Activated CD8-positive, alpha-beta T cell treated with anti-CD3 and anti-CD28 coated beads, Interleukin-2, amount 10 ng/mL, durations not matched to agents 7 days and 5 days (primary cell): ENCODE measurements around the gene HMGB4. TPM values are rescaled to one million over a fixed set of nuclear protein-coding genes. Genes with fewer than 3 reads are reported as not detected.

Experiments
- ATAC-seq: fragments of 150-1000 bp; cut with Tn5 transposase; one replicate; pipeline ENCODE4 v1.10.0; 2021; ENCODE audit warnings: moderate library complexity
- CTCF ChIA-PET: fragments of 350-600 bp; sonication (Branson Sonifier 250); formaldehyde crosslinking; loops from one replicate; lab custom pipeline; 2021; ENCODE audit warnings: antibody characterized with exemption; lab: Charles Lee
- POLR2A ChIA-PET: fragments of 350-600 bp; sonication (Branson Sonifier 250); formaldehyde crosslinking; loops from one replicate; lab custom pipeline; 2021; ENCODE audit warnings: antibody characterized with exemption; lab: Charles Lee
- DNase-seq: peaks from one replicate; pipeline ENCODE4 v3.0.0-alpha.2; 2020
- H3K27ac Mint-ChIP-seq: one replicate; pipeline ENCODE4 v1.8.0; 2021; ENCODE audit warnings: mild to moderate bottlenecking, mixed read lengths
- H3K27me3 Mint-ChIP-seq: one replicate; pipeline ENCODE4 v1.8.0; 2021; ENCODE audit warnings: low read depth, mixed read lengths
- H3K36me3 Mint-ChIP-seq: one replicate; pipeline ENCODE4 v1.8.0; 2021; ENCODE audit warnings: low read depth, mixed read lengths
- H3K4me1 Mint-ChIP-seq: one replicate; pipeline ENCODE4 v1.8.0; 2021; ENCODE audit warnings: low read depth, mixed read lengths
- H3K4me3 Mint-ChIP-seq: one replicate; pipeline ENCODE4 v1.8.0; 2021; ENCODE audit warnings: mild to moderate bottlenecking, mixed read lengths
- H3K9me3 Mint-ChIP-seq: one replicate; pipeline ENCODE4 v1.8.0; 2022; ENCODE audit warnings: mixed read lengths; ENCODE audit not compliant: insufficient read depth
- total RNA-seq, 2 experiments: library from RNA; stranded (reverse); gene quantifications; one replicate each; pipeline ENCODE4 v1.2.3, GENCODE V29; 2021

Gene HMGB4, protein sequence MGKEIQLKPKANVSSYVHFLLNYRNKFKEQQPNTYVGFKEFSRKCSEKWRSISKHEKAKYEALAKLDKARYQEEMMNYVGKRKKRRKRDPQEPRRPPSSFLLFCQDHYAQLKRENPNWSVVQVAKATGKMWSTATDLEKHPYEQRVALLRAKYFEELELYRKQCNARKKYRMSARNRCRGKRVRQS
- not detected for total RNA-seq

DNA sequence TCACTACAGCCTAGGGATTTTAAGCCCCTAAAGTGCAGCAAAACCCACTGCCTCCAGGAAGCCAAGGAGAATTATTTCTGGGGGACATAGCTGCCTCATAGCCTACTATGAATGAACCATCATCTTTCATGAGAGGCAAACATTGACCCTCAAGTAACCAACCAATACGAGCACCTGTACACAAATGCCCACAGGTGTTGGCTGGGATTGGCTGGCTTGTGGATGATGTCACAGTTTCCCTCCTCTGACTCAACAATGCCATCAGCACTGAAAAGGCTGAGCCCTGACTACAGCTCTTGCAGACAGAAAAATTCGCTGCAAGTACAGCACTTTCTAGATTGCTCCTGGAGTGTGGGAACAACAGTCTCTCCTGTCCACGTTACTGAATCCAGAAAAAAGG lies at the start of gene HMGB4:
Gene HMGB4 (plus strand): TSS at position 301 of the 400 bp plus-strand sequence. CDS start 113 bp downstream, outside the sequence.
- no peak within 1 kb of the TSS for H3K4me3 Mint-ChIP-seq
- DNase-seq (no peak), ATAC-seq (no peak)
- H3K4me1 Mint-ChIP-seq: peaks cover 7% of the 10 kb centered on the region
- ChIA-PET CTCF (no interaction called here), POLR2A (interaction anchor here (1.1 kb wide), 1 partner anchor 22 kb away, joined by 3 read pairs; no protein-coding TSS in a partner anchor)
- H3K9me3 Mint-ChIP-seq: no peaks in the 10 kb centered on the region
- H3K27ac Mint-ChIP-seq: no peak within 1 kb of the TSS
- no peaks in the 10 kb centered on the region for H3K36me3 Mint-ChIP-seq
- peaks cover under 1% of the 10 kb centered on the region for H3K27me3 Mint-ChIP-seq

DNA sequence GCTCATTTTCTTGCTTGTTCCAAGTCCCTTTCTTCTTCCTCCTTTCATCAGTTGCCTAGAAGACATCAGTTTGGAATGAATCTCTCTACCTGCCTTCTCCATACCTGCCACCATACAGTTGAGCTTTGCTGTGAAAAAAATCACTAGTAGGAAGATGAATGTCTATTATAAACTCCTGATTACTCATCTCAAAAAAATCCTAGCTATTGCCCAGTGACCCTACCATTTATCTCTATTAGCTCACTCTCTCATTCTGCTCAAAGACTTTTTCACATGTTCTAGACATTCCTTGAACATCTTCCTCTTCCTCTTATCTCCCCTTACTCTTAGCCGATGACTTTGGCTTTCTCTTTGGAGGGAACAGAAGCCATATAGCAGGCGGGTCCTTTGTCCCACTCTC lies 49.7 kb upstream of the HMGB4 start:
- ATAC-seq: no peak
- no peak for DNase-seq
- Mint-ChIP-seq H3K27me3 (peaks cover 8% of the 10 kb centered on the region), H3K9me3 (peaks cover 3% of the 10 kb centered on the region), H3K4me3 (no peak overlapping the region), H3K4me1 (no peaks in the 10 kb centered on the region), H3K36me3 (no peaks in the 10 kb centered on the region), H3K27ac (no peak overlapping the region)
- POLR2A ChIA-PET: no interaction called here
- CTCF ChIA-PET: no interaction called here

DNA sequence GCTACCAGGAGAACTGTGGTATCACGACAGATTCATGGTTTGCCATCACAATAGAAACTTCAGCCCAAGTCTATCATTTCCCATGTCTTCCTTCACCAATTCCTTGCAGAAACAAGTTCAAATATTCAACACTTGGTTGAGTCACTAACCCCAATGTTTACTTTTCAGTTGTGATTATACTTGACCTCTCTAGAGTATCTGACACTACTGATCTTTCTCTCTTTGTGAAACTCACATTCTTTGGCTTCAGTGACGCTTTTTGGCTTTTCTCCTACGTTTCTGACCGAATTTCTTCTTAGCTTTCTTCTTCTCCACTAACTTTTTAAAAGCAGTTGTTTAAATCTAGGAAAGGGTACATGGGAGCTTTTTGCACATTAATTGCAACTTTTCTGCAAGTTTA lies 48.8 kb upstream of the HMGB4 start:
- no peak for ATAC-seq
- Mint-ChIP-seq H3K36me3 (no peaks in the 10 kb centered on the region), H3K4me1 (no peaks in the 10 kb centered on the region), H3K4me3 (no peak overlapping the region), H3K9me3 (no peaks in the 10 kb centered on the region), H3K27me3 (peaks cover 8% of the 10 kb centered on the region), H3K27ac (no peak overlapping the region)
- no peak for DNase-seq
- ChIA-PET CTCF (no interaction called here), POLR2A (no interaction called here)

DNA sequence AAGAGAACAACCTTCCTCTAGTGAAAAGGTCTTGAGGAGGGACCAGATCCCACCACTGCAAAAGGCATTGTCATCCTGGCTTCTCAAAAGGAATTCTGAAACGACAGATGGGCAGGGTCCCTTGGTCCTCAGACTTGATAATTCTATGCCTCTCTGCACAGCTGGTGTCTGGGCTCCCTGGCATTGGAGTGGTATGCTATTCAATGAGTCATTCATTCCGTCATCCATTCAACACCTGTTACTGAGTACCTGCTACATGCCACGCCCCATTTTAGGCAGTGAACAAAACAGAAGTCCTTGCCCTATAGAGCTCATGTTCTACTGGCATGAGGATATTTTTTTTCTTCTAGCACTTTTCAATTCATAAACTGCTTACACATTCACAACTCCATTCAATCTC lies 45.8 kb upstream of the HMGB4 start:
- ATAC-seq: no peak
- ChIA-PET POLR2A (no interaction called here), CTCF (no interaction called here)

DNA sequence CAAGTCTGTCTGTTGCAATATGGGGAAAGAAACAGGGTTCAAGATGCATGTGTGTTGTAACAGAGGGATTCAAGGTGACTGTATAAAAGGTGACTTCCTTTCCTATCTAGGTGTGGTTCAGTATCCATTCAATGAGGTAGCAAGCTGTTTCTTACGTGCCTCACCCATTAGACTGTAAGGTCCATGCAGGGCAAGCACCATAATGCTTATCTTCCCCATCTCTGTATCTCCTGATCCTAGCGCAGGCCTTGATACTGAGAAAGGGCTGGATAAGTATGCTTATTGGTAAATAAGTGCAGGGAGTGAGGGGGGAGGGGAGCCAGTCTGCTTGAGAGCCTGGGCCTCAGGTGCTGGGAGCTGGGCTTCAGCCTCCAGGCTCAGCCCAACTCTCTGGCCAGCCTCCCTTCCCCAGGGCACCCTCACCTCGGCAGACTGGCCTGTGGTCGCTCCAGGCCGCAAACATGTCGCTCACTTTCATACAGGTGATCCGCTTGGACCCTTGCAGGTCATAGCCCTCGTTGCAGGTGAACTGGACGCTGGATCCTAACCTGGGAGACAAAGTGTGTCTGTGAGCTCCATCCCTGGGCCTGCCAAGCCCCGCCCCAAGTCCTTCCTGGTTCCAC lies 44.5 kb upstream of the HMGB4 start:
- no peaks in the 10 kb centered on the region for H3K9me3 Mint-ChIP-seq
- CTCF ChIA-PET: no interaction called here
- peaks cover 5% of the 10 kb centered on the region for H3K27me3 Mint-ChIP-seq
- POLR2A ChIA-PET: no interaction called here
- H3K4me3 Mint-ChIP-seq: no peak overlapping the region
- H3K36me3 Mint-ChIP-seq: no peaks in the 10 kb centered on the region
- H3K27ac Mint-ChIP-seq: no peak overlapping the region
- DNase-seq (no peak), ATAC-seq (no peak)
- H3K4me1 Mint-ChIP-seq: no peaks in the 10 kb centered on the region

More for the DNA sequence above, 45.8 kb upstream of the HMGB4 start:
- no peak overlapping the region for H3K4me3 Mint-ChIP-seq
- H3K36me3 Mint-ChIP-seq: no peaks in the 10 kb centered on the region
- no peaks in the 10 kb centered on the region for H3K9me3 Mint-ChIP-seq
- peaks cover 8% of the 10 kb centered on the region for H3K27me3 Mint-ChIP-seq
- DNase-seq: no peak
- no peak overlapping the region for H3K27ac Mint-ChIP-seq
- no peaks in the 10 kb centered on the region for H3K4me1 Mint-ChIP-seq

DNA sequence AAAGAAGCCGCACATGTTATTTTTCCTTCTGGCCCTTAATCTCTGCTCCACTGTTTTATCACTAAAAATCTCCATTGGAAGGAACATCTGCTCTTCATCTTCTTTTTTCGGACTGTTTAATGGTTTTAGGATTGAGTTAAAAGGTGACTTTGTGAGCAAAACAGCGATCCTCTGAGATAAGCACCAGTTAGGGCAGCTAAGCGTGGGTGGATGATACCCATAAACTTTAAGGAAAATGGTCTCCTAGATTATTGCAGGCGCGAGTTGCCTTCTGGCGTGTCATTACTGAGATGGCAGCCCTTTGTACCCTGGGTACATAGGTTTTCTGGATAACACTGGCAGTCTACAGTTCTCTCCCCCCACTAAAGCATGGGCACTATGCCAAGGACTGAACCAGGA lies 44.0 kb upstream of the HMGB4 start:
- peaks cover under 1% of the 10 kb centered on the region for H3K27me3 Mint-ChIP-seq
- CTCF ChIA-PET: no interaction called here
- H3K27ac Mint-ChIP-seq: no peak overlapping the region

DNA sequence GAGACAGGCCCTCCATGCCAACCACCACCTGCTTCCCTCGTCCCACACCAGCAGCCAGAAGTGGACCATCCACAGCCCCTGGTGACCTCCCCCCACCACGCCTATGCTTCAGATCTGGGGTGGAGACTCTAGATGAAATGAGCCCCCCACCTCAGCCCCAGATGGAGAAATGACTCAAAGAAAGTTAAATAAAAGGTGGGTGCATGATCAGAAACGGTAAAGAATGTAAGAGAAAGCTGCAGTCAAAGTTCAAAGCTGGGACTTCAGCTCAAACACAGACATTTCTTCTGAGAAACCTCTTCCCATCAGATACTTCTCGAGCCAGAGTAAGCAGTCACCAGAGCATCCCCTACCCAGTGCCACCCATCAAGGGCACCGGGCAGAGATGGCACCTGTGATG lies 43.1 kb upstream of the HMGB4 start:
- Mint-ChIP-seq H3K4me3 (no peak overlapping the region), H3K9me3 (no peaks in the 10 kb centered on the region), H3K27me3 (no peaks in the 10 kb centered on the region), H3K4me1 (no peaks in the 10 kb centered on the region), H3K27ac (no peak overlapping the region), H3K36me3 (no peaks in the 10 kb centered on the region)
- ATAC-seq: no peak
- no peak for DNase-seq
- ChIA-PET CTCF (no interaction called here), POLR2A (no interaction called here)

More for the DNA sequence above, 44.0 kb upstream of the HMGB4 start:
- no peaks in the 10 kb centered on the region for H3K9me3 Mint-ChIP-seq
- POLR2A ChIA-PET: no interaction called here
- no peaks in the 10 kb centered on the region for H3K36me3 Mint-ChIP-seq
- ATAC-seq (no peak), DNase-seq (no peak)
- H3K4me1 Mint-ChIP-seq: no peaks in the 10 kb centered on the region
- H3K4me3 Mint-ChIP-seq: no peak overlapping the region

DNA sequence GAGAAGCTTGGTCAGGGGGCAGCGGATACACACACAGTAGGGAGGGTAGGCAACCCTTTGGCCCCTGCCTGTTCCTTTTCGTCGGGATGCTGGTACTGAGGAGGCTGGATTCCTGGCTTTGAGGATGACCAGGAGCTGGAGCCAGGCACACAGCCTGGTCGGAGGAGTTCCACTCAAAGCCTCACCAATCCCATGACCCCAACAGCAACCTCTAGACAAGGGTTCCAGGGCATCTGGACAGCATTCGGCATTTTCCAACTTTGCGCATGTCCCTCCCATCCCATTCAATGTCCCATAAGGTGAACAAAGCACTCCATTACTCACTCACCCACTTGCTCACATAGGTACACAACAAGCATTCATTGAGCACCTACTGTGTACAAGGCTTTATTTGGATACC lies 42.6 kb upstream of the HMGB4 start:
- no peak for ATAC-seq
- no peak overlapping the region for H3K27ac Mint-ChIP-seq
- POLR2A ChIA-PET: no interaction called here
- no peaks in the 10 kb centered on the region for H3K36me3 Mint-ChIP-seq
- no peaks in the 10 kb centered on the region for H3K4me1 Mint-ChIP-seq
- no peaks in the 10 kb centered on the region for H3K9me3 Mint-ChIP-seq
- H3K27me3 Mint-ChIP-seq: no peaks in the 10 kb centered on the region
- CTCF ChIA-PET: no interaction called here
- no peak overlapping the region for H3K4me3 Mint-ChIP-seq
- DNase-seq: no peak

DNA sequence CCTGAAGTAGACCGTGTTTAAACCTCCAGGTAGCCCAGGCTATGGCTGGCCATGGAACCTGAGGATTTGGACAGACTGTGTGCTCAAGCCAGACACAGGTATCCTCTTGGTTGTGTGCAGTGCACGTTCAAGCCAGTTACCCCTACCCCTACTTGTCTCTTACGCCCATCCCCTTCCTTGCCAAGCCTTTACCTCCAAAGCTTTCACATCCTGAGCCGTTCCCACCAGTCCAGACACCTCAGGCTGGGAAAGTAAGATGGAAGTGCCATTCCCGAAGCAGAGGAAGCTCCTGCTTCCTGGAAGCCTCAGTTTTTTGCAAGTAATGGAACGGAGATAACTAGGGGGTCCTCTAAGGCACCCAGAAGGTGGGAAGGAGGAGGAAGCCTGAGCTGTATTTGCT lies 41.5 kb upstream of the HMGB4 start:
- ChIA-PET CTCF (no interaction called here), POLR2A (no interaction called here)
- no peaks in the 10 kb centered on the region for H3K9me3 Mint-ChIP-seq
- H3K27ac Mint-ChIP-seq: no peak overlapping the region
- ATAC-seq (no peak), DNase-seq (no peak)
- no peaks in the 10 kb centered on the region for H3K4me1 Mint-ChIP-seq
- no peaks in the 10 kb centered on the region for H3K36me3 Mint-ChIP-seq
- H3K4me3 Mint-ChIP-seq: no peak overlapping the region
- H3K27me3 Mint-ChIP-seq: no peaks in the 10 kb centered on the region

DNA sequence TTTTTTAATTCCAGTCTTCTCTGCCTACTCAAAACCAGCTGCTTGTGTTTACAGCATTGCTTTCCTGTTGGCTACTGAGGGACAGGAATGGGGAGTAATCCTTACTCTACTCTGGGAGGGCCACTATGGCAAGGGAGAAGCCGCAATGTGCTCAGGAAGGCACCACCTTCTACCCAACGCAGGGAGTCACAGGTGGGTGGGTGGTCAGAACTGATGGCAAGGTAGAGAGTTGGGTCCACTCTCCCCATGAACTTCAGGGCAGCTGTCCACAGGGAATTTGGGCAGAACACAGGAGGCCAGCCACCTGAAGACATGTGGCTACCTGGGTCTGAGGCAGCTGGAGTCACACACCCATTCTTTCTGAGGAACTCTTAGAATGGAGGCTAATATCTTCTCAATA lies 40.5 kb upstream of the HMGB4 start:
- ATAC-seq (no peak), DNase-seq (no peak)
- Mint-ChIP-seq H3K27ac (no peak overlapping the region), H3K4me3 (no peak overlapping the region), H3K27me3 (no peaks in the 10 kb centered on the region), H3K9me3 (no peaks in the 10 kb centered on the region), H3K36me3 (no peaks in the 10 kb centered on the region), H3K4me1 (no peaks in the 10 kb centered on the region)
- CTCF ChIA-PET: no interaction called here
- POLR2A ChIA-PET: no interaction called here

DNA sequence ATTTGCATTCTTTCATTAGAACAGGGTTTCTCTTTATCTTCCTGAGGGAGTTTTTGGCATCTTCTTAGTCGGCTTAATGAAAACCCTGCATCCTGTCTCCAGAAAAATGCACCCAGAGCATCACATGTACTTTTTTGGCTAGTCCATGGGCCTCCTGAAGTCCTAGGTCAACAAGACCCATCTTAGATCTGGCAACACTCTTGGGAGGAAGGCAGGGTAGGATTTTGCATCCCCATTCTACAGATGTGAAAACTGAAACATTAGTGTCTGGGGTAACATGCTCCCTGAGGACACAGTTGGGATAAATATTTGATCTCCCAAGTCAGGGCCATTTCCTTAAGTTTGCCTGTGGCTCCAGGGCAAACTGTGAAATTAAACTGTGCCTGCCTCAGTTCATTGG lies 40.0 kb upstream of the HMGB4 start:
- Mint-ChIP-seq H3K27ac (no peak overlapping the region), H3K4me1 (no peaks in the 10 kb centered on the region), H3K4me3 (no peak overlapping the region), H3K36me3 (no peaks in the 10 kb centered on the region), H3K9me3 (peaks cover 1% of the 10 kb centered on the region), H3K27me3 (no peaks in the 10 kb centered on the region)
- DNase-seq: no peak
- CTCF ChIA-PET: no interaction called here
- no peak for ATAC-seq
- POLR2A ChIA-PET: no interaction called here

DNA sequence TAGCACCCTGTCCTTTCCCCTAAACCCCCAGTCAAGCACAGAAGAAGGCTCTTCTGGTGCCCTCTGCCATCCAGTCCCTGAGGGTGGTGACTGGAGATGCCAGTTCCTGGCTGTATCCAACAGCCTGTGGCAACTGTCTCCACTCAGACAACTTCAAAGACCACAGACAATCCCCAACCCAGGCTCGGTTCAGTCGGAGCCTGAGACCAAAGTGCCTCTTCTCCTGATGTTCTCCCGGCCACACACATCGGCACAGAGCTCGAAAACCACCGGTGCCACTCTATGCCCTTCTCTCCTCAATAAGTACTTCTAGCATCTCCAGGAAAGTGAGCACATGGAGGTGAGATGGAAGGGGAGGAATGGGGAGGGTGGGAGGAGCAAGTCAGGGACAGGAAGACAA lies 39.6 kb upstream of the HMGB4 start:
- Mint-ChIP-seq H3K4me1 (no peaks in the 10 kb centered on the region), H3K9me3 (peaks cover 4% of the 10 kb centered on the region), H3K27ac (no peak overlapping the region), H3K36me3 (no peaks in the 10 kb centered on the region), H3K27me3 (no peaks in the 10 kb centered on the region), H3K4me3 (no peak overlapping the region)
- ATAC-seq: no peak
- no peak for DNase-seq
- ChIA-PET CTCF (no interaction called here), POLR2A (no interaction called here)

DNA sequence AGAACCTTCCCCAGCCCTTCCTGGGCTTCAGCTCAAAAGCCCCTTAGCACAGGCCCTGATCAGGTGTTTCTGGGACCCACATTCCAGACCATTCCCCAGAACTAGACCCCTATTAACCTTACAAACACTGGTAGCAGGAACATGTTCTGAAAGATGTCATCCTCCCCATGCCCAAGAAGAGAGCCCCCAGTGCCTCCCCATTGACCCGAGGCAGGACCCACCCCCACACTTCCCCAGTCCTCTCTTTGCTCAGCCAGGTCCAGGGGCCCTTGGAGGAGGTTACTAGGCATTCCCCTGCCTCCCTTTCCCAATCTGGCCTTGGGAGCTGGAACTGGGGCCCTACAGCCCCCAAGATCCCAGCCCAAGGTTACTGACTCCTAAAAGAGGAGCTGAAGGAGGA lies 38.9 kb upstream of the HMGB4 start:
- Mint-ChIP-seq H3K27me3 (no peaks in the 10 kb centered on the region), H3K4me3 (no peak overlapping the region), H3K36me3 (no peaks in the 10 kb centered on the region), H3K4me1 (no peaks in the 10 kb centered on the region), H3K9me3 (peaks cover 4% of the 10 kb centered on the region), H3K27ac (no peak overlapping the region)
- POLR2A ChIA-PET: no interaction called here
- DNase-seq (no peak), ATAC-seq (no peak)
- CTCF ChIA-PET: no interaction called here
